ENCODE results near the gene GRIK2. TPM values are rescaled to one million over a fixed set of nuclear protein-coding genes. Genes with fewer than 3 reads are reported as not detected.

The GRIK2 gene
- total RNA-seq, 1 experiment from 2014 or later, result 0.61 TPM

DNA sequence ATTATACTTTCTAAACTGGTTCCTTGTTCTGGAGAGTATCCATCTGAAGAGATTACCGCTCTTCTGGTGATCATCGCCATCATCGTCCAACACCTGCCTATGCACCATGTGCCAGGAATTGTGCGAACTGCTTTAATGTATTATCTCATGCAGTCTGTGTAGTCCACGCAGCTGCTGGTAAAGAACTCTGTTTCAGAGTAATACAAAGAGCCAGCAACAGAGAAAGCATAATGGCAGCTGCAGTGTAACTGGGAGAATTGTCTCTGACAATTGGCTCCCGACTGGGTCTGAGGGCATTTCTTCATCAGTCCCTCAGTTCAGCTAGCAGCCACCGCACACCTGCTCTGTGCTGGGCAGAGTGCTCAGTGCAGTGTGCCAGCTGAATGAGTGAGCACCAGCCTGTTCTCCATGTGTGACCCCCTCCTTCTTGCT, 383.4 kb downstream of the GRIK2 start:
- Histone ChIP-seq H3K4me1 (replicated peaks; ENCODE audit: insufficient read depth) (no peaks in the 10 kb centered on the region), H4K20me1 (ENCODE audit: insufficient read depth) (no peaks in the 10 kb centered on the region), H3K27me3 (ENCODE audit: insufficient read depth, low read depth) (no peaks in the 10 kb centered on the region), H3K9me2 (ENCODE audit: insufficient read depth) (no peaks in the 10 kb centered on the region), H3K4me2 (no peak overlapping the region), H3F3A (ENCODE audit: insufficient read depth, low read depth) (no peaks in the 10 kb centered on the region), H2AFZ (no peak overlapping the region), H3K27ac (no peak overlapping the region), H3K36me3 (ENCODE audit: low read depth) (no peaks in the 10 kb centered on the region), H3K4me3 (no peak overlapping the region), H3K79me2 (ENCODE audit: low read depth) (no peaks in the 10 kb centered on the region), H3K9me3 (ENCODE audit: insufficient read depth, low read depth) (no peaks in the 10 kb centered on the region)
- no TSS peak for BruUV-seq (replicated peaks)
- POLR2A ChIA-PET (ENCODE audit: unreplicated experiment), result interaction anchor here (0.5 kb wide), 1 partner anchor 31 kb away, joined by 6 read pairs; no protein-coding TSS in a partner anchor
- no peak for TF ChIP-seq EZH2 (IDR thresholded peaks at IDR 0.05; ENCODE audit: low read depth)
- TF ChIP-seq, protein P1, sequence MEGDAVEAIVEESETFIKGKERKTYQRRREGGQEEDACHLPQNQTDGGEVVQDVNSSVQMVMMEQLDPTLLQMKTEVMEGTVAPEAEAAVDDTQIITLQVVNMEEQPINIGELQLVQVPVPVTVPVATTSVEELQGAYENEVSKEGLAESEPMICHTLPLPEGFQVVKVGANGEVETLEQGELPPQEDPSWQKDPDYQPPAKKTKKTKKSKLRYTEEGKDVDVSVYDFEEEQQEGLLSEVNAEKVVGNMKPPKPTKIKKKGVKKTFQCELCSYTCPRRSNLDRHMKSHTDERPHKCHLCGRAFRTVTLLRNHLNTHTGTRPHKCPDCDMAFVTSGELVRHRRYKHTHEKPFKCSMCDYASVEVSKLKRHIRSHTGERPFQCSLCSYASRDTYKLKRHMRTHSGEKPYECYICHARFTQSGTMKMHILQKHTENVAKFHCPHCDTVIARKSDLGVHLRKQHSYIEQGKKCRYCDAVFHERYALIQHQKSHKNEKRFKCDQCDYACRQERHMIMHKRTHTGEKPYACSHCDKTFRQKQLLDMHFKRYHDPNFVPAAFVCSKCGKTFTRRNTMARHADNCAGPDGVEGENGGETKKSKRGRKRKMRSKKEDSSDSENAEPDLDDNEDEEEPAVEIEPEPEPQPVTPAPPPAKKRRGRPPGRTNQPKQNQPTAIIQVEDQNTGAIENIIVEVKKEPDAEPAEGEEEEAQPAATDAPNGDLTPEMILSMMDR (conservative IDR thresholded peaks at IDR 0.05), result no peak
- intact Hi-C loops (cut with micrococcal nuclease; ENCODE audit: unreplicated experiment), result no loop called here
- no peak for DNase-seq
- CTCF ChIA-PET, result no interaction called here

DNA sequence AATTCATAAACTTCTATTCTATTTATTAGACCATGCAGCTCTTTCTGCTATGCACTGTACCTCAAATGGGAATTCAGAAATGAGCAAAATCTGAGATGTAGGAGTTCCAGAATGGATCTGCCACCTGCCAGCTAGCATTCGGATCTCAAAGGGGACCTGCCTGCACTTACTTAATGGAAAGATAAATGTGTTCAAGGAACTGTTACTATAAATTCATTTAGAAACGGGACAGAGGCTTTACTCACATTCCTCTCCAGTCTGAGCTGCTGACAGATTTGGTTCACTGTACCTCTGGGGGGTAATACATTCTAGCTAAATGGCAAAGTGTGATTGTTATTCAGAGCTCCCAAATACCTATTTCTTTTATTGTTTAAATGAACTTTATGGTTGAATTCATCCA, 384.1 kb downstream of the GRIK2 start:
- no peaks in the 10 kb centered on the region for H3K79me2 ChIP-seq (ENCODE audit: low read depth)
- H3K4me2 ChIP-seq, result no peak overlapping the region
- ChIA-PET POLR2A (ENCODE audit: unreplicated experiment) (interaction anchor here (0.5 kb wide), 1 partner anchor 32 kb away, joined by 6 read pairs; no protein-coding TSS in a partner anchor), CTCF (no interaction called here)
- no peaks in the 10 kb centered on the region for H3F3A ChIP-seq (ENCODE audit: insufficient read depth, low read depth)
- H3K9me2 ChIP-seq (ENCODE audit: insufficient read depth), result no peaks in the 10 kb centered on the region
- no peak overlapping the region for H2AFZ ChIP-seq
- H3K9me3 ChIP-seq (ENCODE audit: insufficient read depth, low read depth), result no peaks in the 10 kb centered on the region
- no peaks in the 10 kb centered on the region for H3K36me3 ChIP-seq (ENCODE audit: low read depth)
- no peaks in the 10 kb centered on the region for H3K4me1 ChIP-seq (replicated peaks; ENCODE audit: insufficient read depth)
- intact Hi-C loops (cut with micrococcal nuclease; ENCODE audit: unreplicated experiment), result no loop called here
- no peaks in the 10 kb centered on the region for H3K27me3 ChIP-seq (ENCODE audit: insufficient read depth, low read depth)
- H4K20me1 ChIP-seq (ENCODE audit: insufficient read depth), result no peaks in the 10 kb centered on the region
- no peak overlapping the region for H3K4me3 ChIP-seq
- DNase-seq, result no peak
- TF ChIP-seq EZH2 (IDR thresholded peaks at IDR 0.05; ENCODE audit: low read depth), result no peak
- TF ChIP-seq, protein P1 (conservative IDR thresholded peaks at IDR 0.05), result no peak
- no TSS peak for BruUV-seq (replicated peaks)
- no peak overlapping the region for H3K27ac ChIP-seq

DNA sequence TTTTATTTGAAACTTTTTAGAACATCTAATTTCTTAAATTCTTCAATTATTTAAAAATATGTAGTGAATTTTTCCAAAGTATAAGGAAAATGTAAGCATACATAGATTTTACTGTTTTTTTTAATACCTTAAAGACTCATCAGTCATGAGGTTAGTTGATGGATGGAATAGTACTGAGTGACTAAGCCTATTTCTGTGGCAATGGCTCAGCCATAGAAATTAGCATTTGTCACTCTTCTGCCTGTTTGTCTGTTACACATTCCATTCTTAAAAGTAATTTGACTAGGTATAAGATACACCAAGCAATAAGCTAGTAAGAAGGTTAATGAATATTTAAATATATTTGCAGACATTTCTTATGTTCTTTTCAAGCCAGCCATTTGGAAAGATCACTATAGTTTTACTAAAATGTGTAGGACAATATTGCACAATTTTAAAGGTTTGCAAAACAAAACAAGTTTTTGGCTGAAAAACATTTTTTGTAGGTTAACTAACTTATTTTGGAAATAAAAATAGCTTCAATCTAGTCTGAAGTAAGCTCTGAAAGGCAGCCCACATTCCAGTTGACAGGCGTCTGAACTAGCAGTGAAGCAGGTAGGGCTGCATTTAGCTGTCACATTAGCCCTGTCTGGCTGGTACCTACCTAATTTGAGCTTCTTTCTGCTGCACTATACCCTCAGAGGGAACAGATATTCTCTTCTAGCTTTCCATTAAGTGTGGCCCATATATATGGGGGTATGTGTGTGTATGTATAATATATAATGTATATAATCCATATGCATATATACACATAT, 385.7 kb downstream of the GRIK2 start:
- H4K20me1 ChIP-seq (ENCODE audit: insufficient read depth), result no peaks in the 10 kb centered on the region
- H3K27ac ChIP-seq, result no peak overlapping the region
- intact Hi-C loops (cut with micrococcal nuclease; ENCODE audit: unreplicated experiment), result no loop called here
- no peaks in the 10 kb centered on the region for H3K9me3 ChIP-seq (ENCODE audit: insufficient read depth, low read depth)
- POLR2A ChIA-PET (ENCODE audit: unreplicated experiment), result interaction anchor here (0.7 kb wide), 1 partner anchor 1783 kb away, joined by 7 read pairs; no protein-coding TSS in a partner anchor
- no peaks in the 10 kb centered on the region for H3K79me2 ChIP-seq (ENCODE audit: low read depth)
- H2AFZ ChIP-seq, result no peak overlapping the region
- TF ChIP-seq, protein P1 (conservative IDR thresholded peaks at IDR 0.05), result no peak
- no peak for TF ChIP-seq EZH2 (IDR thresholded peaks at IDR 0.05; ENCODE audit: low read depth)
- no peaks in the 10 kb centered on the region for H3K36me3 ChIP-seq (ENCODE audit: low read depth)
- H3K27me3 ChIP-seq (ENCODE audit: insufficient read depth, low read depth), result no peaks in the 10 kb centered on the region
- no peak overlapping the region for H3K4me3 ChIP-seq
- H3K4me2 ChIP-seq, result no peak overlapping the region
- no peaks in the 10 kb centered on the region for H3F3A ChIP-seq (ENCODE audit: insufficient read depth, low read depth)
- CTCF ChIA-PET, result no interaction called here
- DNase-seq, result peak in 1 of 2 experiments; percentile 40
- no TSS peak for BruUV-seq (replicated peaks)
- H3K9me2 ChIP-seq (ENCODE audit: insufficient read depth), result no peaks in the 10 kb centered on the region
- no peaks in the 10 kb centered on the region for H3K4me1 ChIP-seq (replicated peaks; ENCODE audit: insufficient read depth)

All from PC-9 (cell line).